CD4-positive, alpha-beta T cell treated with Interleukin-10 for 1 hour (primary cell): Measurements from ENCODE around the gene ENO2.

Experiments used
- DNase-seq: peaks from one replicate; pipeline ENCODE4 v3.0.0-alpha.2; 2020

ENO2 gene

DNA sequence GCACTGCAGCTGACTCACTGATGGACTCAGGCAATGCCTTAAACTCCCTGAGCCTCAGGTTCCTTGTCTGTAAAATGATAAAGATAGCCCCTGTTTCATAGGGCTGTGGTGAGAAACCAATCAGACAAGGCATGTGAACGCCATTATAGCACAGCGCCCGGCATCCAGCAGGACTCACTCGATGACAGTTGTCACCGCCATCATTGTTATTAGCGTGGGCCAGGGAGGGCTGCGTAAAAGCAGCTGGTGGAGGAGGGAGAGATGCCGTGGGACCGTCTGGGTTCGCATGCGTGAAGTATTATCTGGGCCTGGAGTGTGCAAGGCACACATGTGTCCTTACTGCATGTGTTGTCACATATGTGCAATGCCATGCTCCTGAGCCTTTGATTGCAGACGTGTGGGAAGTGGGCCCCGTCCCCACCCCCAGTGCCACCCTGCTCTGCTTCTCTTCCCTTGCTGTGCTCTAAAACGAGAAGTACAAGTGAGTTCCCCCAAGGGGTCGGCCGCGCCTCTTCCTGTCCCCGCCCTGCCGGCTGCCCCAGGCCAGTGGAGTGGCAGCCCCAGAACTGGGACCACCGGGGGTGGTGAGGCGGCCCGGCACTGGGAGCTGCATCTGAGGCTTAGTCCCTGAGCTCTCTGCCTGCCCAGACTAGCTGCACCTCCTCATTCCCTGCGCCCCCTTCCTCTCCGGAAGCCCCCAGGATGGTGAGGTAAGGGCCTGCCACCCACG is 36.6 kb downstream of the ENO2 start, which contains the start of gene PTPN6:
PTPN6 (plus strand) TSS at position 546 of the 730 bp plus-strand sequence; CDS start at position 703, 157 bp downstream.
- DNase-seq = peak; percentile 68

DNA sequence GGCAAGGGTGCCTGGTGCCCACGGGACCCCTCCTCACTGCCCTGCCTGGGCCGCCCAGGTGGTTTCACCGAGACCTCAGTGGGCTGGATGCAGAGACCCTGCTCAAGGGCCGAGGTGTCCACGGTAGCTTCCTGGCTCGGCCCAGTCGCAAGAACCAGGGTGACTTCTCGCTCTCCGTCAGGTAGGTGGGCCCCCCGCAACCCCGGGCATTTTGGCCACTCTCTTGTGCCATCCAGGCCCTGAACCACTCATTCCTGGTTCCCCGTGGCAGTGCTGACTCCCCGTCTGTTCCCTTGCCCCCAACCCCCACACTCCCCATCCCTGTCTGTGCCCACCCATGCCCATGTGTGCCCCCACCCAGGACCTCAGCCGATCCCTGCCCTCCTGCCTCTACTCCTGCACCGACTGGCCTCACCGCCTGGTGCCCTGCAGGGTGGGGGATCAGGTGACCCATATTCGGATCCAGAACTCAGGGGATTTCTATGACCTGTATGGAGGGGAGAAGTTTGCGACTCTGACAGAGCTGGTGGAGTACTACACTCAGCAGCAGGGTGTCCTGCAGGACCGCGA is 37.3 kb downstream of the ENO2 start:
- peak; percentile 51 for DNase-seq

DNA sequence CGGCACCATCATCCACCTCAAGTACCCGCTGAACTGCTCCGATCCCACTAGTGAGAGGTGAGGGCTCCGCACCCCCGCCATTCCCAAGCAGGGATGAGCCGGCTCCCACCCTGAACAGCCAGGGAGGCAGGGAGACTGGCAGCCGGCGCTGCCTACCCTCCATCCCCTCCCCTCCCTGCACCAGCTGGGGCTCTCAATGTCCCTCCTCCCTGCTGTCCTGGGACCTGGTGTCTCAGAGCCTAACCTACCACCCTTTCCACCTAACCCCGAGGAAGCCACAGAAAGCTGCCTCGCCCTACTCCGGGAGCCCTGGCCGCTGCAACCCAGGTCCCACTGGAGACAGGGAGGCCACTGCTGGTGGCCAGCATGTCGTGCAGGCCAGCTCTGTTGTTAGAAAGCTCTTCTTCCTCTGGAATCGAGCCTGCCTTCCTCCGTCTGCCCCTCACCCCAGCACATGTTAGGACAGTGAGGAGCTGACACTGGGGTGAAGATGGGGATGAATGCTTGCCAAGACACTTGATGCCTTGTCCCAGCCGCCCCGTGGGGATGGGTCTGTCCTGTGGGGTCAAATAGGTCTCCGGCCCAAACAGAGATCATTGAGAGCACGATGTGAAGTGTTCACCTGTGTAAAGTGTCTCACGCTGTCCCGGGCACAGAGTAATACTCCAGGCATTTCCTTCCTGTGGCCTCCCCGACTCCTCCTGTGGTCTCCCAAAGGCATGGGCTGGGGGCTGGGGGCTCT is 37.9 kb downstream of the ENO2 start:
- DNase-seq = no peak

- no peak for DNase-seq
Measured at GRCh38 chr12:6952863-6953441, 38.6 kb downstream of the ENO2 start.

DNA sequence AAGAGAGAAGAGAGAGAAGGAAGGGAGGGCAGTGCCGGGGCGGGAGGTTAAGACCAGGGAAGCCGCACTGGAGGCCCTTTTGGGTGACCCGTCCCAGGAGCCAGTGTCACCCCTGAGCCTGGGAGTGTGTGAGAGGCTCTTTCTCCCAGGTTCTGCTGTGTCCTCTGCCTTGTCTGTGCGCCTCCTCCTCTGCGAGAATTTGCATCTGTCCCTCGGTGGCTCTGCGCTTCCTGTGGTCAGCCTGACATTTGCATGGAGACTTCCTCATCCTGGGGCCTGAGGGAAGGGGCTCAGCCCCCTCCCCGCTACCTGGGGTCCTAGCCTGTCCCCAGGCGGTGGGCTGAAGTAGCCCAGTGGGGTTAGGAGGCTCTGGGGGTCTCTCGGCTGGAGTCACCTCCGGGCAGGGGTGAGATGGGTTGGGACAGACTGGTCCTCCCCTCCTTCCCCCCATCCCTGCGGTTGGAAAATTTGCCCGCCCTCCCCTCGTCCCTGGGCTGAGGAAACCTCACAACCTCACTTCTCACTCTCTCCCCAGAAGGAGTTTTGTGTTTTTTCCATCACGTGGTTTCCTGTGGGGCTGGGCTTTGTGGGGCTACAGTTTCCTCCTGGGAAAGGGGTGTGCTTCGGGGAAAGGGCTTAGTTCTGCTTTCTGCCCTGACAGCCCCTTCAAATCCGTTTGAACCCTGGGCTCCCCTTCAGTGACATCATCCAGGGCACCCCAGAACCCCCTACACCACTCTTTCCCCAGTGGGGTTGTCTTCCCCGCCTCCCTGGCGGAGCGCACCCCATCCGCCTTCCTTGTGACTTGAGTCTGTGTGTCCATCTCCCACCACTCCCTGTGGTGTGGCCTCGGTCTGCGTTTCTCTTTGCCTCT is 39.3 kb downstream of the ENO2 start:
- DNase-seq = peak; percentile 87

DNA sequence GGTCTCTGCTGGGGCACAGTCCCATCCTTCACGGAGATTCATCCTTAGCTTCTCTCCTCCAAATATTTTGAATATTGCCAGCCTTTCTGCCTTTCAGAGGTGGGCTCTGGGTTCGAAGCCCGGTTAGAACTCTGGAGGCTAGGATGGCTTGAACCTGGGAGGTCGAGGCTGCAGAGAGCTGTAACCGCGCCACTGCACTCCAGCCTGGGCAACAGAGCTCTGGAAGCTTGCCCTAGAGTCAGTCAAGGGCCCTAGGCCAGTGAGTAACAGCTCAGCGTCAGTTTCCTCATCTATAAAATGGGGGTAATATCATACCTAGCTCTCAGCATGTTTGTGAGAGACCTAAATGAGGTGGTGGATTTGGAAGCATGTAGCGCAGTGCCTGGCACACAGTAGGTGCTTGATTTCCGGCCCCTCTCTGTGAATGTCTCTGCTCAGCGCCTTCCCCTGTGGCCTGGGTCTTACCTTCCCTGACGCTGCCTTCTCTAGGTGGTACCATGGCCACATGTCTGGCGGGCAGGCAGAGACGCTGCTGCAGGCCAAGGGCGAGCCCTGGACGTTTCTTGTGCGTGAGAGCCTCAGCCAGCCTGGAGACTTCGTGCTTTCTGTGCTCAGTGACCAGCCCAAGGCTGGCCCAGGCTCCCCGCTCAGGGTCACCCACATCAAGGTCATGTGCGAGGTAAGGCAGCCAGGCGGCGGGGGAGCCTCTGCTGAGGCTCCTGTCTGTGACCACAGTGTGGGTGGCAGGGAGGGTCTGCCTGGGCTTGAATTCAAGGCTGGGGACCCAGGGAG is 40.1 kb downstream of the ENO2 start:
- DNase-seq = peak; percentile 20

GRCh38 chr12:6955108-6956020 is 41.0 kb downstream of the ENO2 start:
- DNase-seq = no peak

- DNase-seq = peak; percentile 46
Measured at GRCh38 chr12:6956021-6956727, 41.8 kb downstream of the ENO2 start.

DNA sequence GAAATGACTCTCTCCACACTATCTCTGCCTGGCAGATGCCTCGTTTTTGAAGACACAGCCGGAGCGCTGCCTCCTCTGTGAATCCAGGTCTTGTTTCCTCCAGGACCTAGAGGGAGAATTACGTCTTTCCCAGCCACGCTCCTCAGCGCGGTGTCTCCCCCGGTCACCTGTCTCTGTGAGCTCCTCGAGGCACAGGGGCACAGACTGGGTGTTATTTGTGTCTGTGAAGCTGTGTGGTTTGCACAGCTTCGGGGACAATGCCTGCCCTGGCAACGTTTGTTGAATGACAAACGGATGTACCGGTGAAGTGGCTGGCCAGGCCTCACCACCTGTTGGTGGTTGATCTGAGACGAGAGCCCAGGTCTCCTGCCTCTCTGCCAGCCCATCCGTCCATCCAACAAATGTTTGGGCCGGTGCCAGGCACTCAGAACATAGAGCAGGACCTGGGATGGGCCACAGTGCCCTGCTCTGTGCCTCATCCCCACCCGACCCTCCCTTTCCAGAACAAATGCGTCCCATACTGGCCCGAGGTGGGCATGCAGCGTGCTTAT is 42.8 kb downstream of the ENO2 start:
- peak; percentile 70 for DNase-seq

GRCh38 chr12:6957741-6958608 is 43.6 kb downstream of the ENO2 start:
- peak; percentile 26 for DNase-seq

DNA sequence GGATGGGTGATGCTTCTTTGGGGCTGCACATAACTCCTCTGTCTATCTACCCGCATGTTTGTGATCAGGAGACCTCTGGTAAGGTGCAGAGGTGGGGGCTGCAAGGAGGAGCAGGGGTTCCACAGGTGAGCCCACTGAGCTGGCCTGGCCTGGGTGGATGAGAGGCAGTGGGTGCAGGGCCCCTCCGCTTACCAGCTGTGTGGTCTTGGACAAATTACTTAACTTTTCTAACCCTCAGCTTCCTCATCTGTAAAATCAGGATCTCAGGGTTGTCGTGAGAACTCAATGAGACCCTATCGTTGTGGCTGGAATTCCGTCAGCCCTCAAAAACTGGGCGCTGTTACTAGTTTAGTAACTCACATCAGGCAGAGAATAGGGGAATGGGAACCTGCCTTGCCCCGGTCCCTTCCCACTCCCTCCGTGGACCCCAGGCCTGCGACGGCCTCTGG is 44.3 kb downstream of the ENO2 start:
- peak; percentile 24 for DNase-seq

GRCh38 chr12:6959058-6959804 is 44.9 kb downstream of the ENO2 start:
- peak; percentile 91 for DNase-seq

- no peak for DNase-seq
Measured at GRCh38 chr12:6959805-6960592, 45.6 kb downstream of the ENO2 start.

GRCh38 chr12:6960593-6961277 is 46.4 kb downstream of the ENO2 start:
- DNase-seq = peak; percentile 60

DNA sequence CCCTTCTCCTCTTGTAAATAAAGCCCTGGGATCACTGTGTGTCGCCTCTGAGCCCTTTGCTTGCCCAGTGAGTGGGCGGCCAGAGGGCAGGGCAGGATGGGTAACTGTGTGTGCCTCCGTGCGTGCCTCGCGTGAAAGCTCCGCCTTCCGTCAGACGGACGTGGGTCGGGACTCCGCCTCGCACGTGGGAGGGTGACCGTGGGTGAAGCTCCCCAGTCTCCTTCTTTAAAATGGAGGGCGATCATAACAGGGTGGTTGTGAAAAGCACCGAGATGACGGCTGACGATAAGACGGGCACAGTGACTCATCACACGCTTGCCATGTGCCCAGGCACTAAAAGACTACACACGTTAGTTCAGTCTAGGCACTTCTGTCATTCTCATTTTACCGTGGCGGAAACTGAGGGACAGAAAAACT is 46.9 kb downstream of the ENO2 start:
- peak; percentile 94 for DNase-seq

- DNase-seq = no peak
Measured at GRCh38 chr12:6961695-6962284, 47.4 kb downstream of the ENO2 start.
